KBM-7 (cell line): ENCODE data around the gene PCMTD2.

Source experiments
- DNase-seq: peaks from one replicate; pipeline ENCODE4 v3.0.0-alpha.2; 2015
- in situ Hi-C: fragments of 300-500 bp; cut with MboI; formaldehyde crosslinking; loops from 2 replicates; pipeline ENCODE4 v1.14.3; 2020; ENCODE audit warnings: low sequenced_read_pairs, low pct_unique_long_range_greater_than_20kb, mixed read lengths

The PCMTD2 gene

DNA sequence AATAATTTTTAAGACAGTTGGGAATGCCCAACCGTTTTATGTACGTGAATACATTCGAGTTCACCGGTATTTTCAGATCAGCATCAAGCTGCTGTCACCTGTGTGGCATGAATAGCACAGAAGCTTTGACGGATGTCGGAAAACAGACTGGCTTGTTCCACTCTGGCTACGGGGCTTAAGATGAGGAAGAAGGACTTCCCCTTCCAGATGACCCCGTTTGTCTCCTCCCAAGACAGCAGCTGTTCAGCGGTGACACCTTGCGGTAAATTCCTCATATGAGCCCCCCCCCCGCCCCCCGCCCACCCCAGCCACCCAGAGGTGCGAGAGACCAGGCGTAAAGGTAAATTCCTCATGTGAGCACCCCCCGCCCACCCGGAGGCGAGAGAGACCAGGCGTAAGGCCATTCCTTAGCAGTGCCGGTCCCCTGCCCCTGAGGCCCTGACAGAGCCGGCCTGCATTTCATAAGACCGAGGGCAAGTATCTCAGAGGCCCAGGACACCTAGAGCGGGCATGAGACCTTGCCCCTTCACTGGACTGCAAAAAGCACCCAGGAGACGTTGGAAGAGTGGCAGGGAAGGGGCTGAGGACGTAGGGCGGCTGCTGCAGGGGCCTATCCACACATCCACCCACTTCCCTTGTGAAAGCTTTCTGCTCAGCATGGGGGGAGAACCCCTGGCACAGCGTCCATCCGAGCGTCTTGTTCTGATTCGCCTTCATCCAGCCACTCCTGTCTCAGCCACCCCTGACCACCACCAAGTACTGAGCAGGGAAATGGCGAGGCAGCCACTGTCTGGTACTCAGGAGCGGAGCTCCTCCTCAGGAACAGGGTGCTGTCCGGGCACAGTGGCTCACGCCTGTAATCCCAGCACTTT, 7.3 kb upstream of the PCMTD2 start:
- in situ Hi-C loops: no loop called here
- peak; percentile 33 for DNase-seq

- no peak for DNase-seq
- in situ Hi-C loops: no loop called here
Observed at GRCh38 chr20:64250027-64250426, 5.5 kb upstream of the PCMTD2 start.

DNA sequence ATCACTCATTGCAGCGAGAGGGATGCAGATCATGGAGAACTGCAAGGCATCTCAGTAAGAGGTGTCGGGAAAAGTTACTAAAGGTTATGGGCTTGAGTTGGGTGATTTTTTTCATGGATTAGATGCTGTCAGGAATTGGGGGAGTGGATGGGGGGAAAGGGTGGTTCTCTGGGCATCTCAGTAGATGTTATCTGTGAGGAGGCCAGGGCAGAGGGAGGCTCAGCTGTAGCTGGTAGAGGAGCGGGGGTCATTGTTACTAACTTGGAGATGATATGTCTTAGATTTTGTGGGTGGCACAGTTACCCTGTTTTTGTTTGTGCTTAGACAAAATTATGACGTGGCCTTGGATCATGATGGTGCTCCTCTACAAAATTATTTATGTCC, 2.6 kb upstream of the PCMTD2 start:
- no peak for DNase-seq
- in situ Hi-C loops: no loop called here

DNA sequence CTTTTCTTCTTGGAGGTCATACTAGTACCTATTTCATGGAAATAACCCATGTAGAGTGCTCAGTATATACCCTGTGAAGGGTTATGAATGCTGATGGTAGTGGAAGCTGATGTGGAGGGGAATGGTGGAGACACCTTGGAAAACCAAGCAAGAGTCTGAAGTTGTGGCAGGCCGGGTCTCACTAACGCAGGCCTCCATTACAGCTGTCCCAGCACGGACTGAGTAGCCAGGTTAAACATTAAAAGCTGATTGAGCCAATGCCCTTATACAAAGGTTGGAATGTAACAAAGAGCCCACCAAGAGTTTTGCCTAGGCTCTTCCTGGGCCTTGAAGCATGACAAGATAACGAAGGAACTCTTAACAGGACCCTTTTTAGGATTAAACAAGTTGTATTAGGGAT, 2.1 kb upstream of the PCMTD2 start:
- in situ Hi-C loops: no loop called here
- no peak for DNase-seq

DNA sequence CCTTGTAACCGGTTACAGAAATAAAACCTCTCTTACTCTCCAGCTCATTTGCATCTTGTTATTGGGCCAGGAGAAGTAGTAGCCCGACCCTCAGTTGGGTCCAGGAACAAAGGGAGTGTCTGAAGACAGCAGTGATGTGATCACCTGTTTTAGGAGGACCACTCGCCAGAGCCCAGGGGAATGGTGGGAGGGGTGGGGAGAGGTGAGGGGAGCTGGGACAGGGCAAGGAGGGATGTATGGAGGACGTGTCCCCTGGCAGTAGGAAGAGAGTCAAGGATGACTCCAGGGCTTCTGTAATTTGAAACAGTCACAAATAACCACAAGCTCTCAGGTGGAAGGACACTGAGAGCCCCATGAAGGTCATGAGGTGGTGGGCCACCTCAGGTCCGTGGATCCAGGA, 1.4 kb upstream of the PCMTD2 start:
- no peak for DNase-seq

DNA sequence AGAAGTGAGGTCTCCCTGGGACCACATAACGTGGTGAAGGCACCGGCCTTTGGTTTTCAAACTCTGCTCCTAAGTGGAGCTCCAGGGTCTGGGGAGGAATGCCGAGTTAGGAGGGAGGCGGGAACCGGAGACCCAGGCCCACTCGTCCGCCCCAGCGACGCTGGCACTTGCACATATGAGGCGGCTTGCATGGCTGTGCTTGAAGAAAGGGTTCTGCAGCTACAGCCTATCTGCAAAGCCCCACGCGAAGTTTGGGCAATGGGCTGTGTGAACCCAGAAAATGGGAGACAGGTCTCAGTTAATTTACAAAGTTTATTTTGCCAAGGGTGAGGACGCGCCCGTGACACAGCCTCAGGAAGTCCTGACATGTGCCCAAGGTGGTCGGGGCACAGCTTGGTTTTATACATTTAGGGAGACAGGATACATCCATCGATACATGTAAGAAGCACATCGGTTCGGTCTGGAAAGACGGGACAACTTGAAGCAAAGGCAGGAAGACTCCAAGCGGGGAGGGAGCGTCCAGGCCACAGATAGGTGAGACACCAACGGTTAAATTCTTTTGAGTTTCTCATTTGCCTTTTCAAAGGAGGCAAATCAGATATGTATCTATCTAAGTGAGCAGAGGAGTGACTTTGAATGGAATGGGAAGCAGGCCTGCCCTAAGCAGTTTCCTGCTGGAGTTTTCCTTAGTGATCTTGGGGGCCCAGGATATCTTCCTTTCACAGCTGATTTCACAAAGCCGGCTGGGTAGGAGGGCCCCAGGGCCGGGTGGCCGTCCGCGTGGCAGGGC, 782 bp upstream of the PCMTD2 start:
- no peak for DNase-seq

More for the DNA sequence above, 1.4 kb upstream of the PCMTD2 start:
- in situ Hi-C loops: no loop called here

DNA sequence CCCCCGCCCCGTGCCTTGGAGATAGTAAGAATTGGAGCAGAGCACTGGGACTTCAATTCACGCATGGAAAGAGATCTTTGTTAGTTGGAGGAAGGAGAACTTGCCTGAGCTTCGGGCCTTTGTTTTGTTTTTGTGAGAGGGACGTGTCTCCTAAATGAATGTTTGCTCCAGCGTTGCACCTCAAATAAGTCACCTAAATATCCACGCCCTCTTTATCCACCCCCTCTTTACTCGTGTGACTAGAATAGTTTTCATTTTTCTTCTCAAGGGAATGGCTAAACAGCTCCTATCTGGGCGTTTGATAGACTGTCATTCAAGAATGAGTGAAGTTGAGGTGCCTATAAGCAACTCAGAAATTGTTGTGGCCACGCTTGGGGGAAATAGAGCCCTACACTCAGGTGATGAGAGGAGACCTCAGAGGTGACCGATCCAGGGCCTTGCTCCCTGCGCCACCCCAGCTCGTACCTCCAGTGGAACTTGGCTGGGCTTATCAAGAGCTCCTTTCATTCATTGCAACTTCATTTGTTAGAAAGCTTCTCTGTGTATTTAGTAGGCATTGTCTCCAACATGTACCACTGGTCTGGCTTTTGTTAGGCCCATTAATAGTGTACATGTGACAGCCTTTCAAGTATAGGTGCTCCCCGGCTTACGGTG, 861 bp downstream of the PCMTD2 start:
- DNase-seq: no peak
- in situ Hi-C loops: no loop called here

More for the DNA sequence above, 782 bp upstream of the PCMTD2 start:
- in situ Hi-C loops: no loop called here

DNA sequence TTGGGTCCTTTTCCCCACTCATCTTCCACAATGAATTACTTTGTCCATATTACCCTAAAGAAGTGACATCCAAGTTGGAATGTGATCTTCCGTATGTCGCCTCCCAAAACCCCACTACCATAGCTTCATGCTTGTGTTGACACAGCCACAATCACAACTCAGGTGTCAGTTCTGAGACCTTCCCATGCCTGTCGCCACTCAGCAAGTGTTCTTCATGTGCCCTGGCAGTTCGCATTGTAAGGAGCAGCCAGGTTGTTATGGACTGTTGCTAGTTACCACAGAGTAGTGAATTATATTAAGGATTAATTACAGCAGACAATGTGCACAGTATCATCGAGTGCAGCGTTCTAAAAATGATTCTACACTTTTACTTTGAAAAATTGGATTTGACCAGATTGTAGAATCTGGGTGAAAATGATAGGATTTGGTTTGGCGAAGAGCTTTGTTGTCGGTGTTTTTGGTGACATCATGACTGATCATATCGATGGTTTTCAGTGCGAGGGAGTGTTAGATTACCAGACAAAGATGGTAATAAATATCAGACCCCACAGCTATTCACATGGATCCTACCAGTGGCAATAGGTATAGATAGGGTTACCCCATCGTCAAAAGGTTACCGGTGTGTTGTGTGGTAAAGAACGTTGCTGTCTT, 1.7 kb downstream of the PCMTD2 start:
- no peak for DNase-seq
- in situ Hi-C loops: no loop called here

DNA sequence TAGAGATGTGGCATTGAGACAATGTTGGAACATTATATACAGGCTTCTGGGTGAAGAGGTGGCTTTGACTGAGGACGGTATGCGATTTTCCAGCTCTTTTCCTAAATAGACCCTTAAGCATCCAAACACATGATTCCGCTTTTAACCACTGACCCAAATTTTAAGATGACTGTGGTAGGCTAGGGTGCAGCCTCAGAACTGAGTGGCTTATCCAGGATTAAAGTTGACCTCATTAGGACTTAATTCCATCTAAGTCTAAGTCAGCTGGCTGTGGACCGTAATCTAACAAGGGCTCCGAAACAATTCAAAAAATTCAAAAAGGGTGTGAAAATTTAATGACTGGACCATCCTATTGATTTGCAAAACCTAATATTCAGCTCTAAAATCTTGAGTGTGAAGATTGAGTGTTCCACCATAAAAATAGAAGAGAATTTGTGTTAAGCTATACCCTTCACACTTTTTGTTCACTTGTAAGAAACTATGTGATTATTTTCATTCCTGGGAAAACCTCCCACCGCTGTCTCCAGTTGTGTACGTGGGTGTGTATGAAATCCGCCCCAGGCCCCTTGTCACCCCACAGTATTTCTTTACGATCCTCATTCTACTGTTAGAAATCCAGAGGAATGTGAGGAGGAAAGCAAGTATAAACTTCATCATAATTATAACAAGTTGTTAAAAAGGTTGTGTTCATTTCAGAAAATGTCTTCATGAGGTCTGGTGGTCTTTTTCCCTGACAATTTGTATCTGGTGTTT, 2.7 kb downstream of the PCMTD2 start:
- in situ Hi-C loops: no loop called here

DNA sequence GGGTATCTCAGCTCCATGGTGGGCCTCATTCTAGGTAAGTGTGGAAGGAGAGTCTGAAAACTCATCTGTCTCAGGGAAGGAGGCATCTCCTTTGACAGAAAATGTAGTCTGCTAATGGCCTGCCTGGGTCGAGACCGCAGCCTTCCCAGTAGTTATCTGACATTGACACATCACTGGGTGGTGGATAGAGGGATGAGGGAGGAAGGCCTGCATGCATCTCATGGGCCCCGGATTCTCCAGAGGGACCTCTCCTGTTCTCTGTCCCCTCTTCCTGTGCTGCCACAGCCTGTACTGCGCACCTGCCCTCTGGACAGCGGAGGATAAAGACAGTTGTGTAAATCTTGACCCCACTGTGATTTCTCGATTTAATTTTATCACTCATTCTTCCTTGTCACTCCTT, 4.7 kb downstream of the PCMTD2 start:
- no peak for DNase-seq
- in situ Hi-C loops: no loop called here

More for the DNA sequence above, 2.7 kb downstream of the PCMTD2 start:
- DNase-seq: no peak

DNA sequence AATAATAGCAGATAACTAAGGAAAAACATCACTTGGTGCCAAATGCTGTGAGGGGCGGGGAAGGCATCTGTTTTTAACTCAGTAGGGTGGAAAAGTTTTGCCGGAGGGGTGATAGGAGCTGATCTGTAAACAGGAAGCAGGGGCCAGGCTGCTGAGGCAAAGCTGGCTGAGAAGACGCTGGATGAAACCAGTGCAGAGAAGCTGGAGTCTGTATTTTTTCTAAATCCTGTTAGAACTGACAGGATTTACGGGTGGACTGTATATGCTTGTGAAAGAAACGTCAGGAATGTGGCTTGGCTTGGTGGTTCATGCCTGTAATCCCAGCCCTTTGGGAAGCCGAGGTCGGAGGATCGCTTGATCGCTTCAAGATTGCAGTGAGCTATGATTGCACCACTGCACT, 5.6 kb downstream of the PCMTD2 start:
- DNase-seq: no peak
- in situ Hi-C loops: no loop called here

DNA sequence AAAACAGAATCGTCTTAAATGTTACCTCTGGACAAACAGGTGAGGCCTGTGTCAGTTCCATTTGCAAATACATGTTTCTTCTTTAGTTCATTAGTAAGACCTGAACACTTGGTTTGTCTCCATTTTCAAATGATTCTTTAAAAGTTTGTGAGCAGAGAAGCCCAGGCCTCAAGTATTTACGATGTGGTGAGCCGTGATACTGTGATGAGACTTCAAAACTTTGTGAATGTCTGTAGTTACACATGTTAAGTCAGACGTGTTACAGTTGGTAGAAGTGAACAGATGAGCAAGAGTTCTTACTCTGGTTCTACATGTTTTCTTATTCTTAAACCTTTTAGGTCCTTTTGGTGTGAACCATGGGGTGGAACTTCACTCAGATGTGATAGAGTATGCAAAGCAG, 8.5 kb downstream of the PCMTD2 start:
- no peak for DNase-seq
- in situ Hi-C loops: no loop called here

DNA sequence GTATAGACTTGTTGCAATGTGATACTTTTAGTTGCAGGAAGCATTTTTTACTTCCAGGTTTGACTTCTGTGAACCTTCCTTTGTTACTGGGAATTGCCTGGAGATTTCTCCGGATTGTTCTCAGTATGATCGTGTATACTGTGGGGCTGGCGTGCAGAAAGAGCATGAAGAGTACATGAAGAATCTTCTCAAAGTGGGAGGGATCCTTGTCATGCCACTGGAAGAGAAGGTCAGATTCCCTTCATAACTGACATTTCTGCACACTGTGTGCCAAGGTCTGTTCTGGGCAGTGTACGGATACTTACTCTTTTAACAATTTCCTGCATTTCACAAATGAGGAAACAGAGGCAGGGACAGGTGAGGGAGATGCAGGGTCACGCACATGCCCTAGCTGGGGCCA, 9.7 kb downstream of the PCMTD2 start:
- in situ Hi-C loops: no loop called here

GRCh38 chr20:64266988-64267387, 11.4 kb downstream of the PCMTD2 start:
- no peak for DNase-seq
- in situ Hi-C loops: no loop called here

More for the DNA sequence above, 9.7 kb downstream of the PCMTD2 start:
- DNase-seq: no peak

GRCh38 chr20:64268174-64268573, 12.6 kb downstream of the PCMTD2 start:
- in situ Hi-C loops: no loop called here
- no peak for DNase-seq

DNA sequence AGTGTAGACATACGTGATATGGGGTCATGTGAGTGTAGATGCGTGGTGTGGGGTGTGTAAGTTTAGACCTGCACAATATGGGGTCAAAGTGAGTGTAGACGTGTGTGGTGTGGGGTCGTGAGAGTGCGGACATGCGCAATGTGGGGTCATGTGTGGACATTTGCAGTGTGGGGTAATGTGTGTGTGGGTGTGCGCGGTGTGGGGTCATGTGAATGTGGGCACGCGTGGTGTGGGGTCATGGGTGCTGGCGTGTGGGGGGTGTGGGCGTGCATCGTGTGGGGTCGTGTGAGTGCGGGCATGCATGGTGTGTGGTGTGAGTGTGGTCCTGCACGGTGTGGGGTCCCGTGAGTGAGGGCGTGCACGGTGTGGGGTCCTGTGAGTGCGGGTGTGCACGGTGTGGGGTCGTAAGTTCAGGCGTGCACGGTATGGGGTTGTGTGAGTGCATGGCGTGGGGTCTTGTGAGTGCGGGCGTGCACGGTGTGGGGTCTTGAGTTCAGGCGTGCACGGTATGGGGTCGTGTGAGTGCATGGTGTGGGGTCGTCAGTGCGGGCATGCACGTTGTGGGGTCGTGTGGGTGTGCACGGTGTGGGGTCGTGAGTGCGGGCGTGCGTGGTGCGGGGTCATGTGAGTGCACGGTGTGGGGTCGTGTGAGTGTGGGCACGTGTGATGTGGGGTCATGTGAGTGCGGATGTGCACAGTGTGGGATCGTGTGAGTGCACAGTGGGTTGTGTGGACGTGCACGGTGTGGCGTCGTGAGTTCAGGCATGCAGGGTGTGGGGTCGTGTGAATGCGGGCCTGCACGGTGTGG, 14.3 kb downstream of the PCMTD2 start:
- in situ Hi-C loops: no loop called here
- DNase-seq: no peak

GRCh38 chr20:64271636-64272035, 16.1 kb downstream of the PCMTD2 start:
- in situ Hi-C loops: no loop called here
- no peak for DNase-seq

GRCh38 chr20:64273109-64273508, 17.6 kb downstream of the PCMTD2 start:
- in situ Hi-C loops: no loop called here
- DNase-seq: no peak
